ENCODE results near the gene OLA1. TPM values are rescaled to one million over a fixed set of nuclear protein-coding genes. Genes with fewer than 3 reads are reported as not detected.

Gene OLA1
- total RNA-seq, 1 donor from 2014 or later = 157 TPM

- no peak for DNase-seq (ENCODE audit: low read depth)
- TF ChIP-seq CTCF (IDR thresholded peaks at IDR 0.05; ENCODE audit: insufficient read depth, low read length, poor library complexity, severe bottlenecking) = no peak
Observed at GRCh38 chr2:174112073-174112472, 136.3 kb downstream of the OLA1 start.

GRCh38 chr2:174108579-174108978 is 139.8 kb downstream of the OLA1 start:
- no peak for TF ChIP-seq CTCF (IDR thresholded peaks at IDR 0.05; ENCODE audit: insufficient read depth, low read length, poor library complexity, severe bottlenecking)
- no peaks in the 10 kb centered on the region for H3K27me3 ChIP-seq (ENCODE audit: control insufficient read depth, insufficient read depth, low read length)
- H3K36me3 ChIP-seq (ENCODE audit: control insufficient read depth, insufficient read depth, low read length) = no peaks in the 10 kb centered on the region
- H3K4me3 ChIP-seq (ENCODE audit: low read depth, low read length) = no peak overlapping the region
- no peak for DNase-seq (ENCODE audit: low read depth)

More at GRCh38 chr2:174112073-174112472, 136.3 kb downstream of the OLA1 start:
- Histone ChIP-seq H3K36me3 (ENCODE audit: control insufficient read depth, insufficient read depth, low read length) (no peaks in the 10 kb centered on the region), H3K27me3 (ENCODE audit: control insufficient read depth, insufficient read depth, low read length) (no peaks in the 10 kb centered on the region), H3K4me3 (ENCODE audit: low read depth, low read length) (no peak overlapping the region)

- TF ChIP-seq CTCF (IDR thresholded peaks at IDR 0.05; ENCODE audit: insufficient read depth, low read length, poor library complexity, severe bottlenecking) = no peak
- H3K27me3 ChIP-seq (ENCODE audit: control insufficient read depth, insufficient read depth, low read length) = no peaks in the 10 kb centered on the region
- no peak overlapping the region for H3K4me3 ChIP-seq (ENCODE audit: low read depth, low read length)
- no peaks in the 10 kb centered on the region for H3K36me3 ChIP-seq (ENCODE audit: control insufficient read depth, insufficient read depth, low read length)
- no peak for DNase-seq (ENCODE audit: low read depth)
Observed at GRCh38 chr2:174106736-174107135, 141.6 kb downstream of the OLA1 start.

- DNase-seq (ENCODE audit: low read depth) = no peak
- no peak overlapping the region for H3K4me3 ChIP-seq (ENCODE audit: low read depth, low read length)
- H3K36me3 ChIP-seq (ENCODE audit: control insufficient read depth, insufficient read depth, low read length) = no peaks in the 10 kb centered on the region
- no peaks in the 10 kb centered on the region for H3K27me3 ChIP-seq (ENCODE audit: control insufficient read depth, insufficient read depth, low read length)
- no peak for TF ChIP-seq CTCF (IDR thresholded peaks at IDR 0.05; ENCODE audit: insufficient read depth, low read length, poor library complexity, severe bottlenecking)
Observed at GRCh38 chr2:174094542-174094941, 153.8 kb downstream of the OLA1 start.

- TF ChIP-seq CTCF (IDR thresholded peaks at IDR 0.05; ENCODE audit: insufficient read depth, low read length, poor library complexity, severe bottlenecking) = no peak
Observed at GRCh38 chr2:174090476-174090875, 157.9 kb downstream of the OLA1 start.

GRCh38 chr2:174088706-174089460 is 159.4 kb downstream of the OLA1 start:
- TF ChIP-seq CTCF (IDR thresholded peaks at IDR 0.05; ENCODE audit: insufficient read depth, low read length, poor library complexity, severe bottlenecking) = no peak
- H3K27me3 ChIP-seq (ENCODE audit: control insufficient read depth, insufficient read depth, low read length) = no peaks in the 10 kb centered on the region

More at GRCh38 chr2:174090476-174090875, 157.9 kb downstream of the OLA1 start:
- H3K4me3 ChIP-seq (ENCODE audit: low read depth, low read length) = no peak overlapping the region
- no peak for DNase-seq (ENCODE audit: low read depth)
- no peaks in the 10 kb centered on the region for H3K36me3 ChIP-seq (ENCODE audit: control insufficient read depth, insufficient read depth, low read length)
- H3K27me3 ChIP-seq (ENCODE audit: control insufficient read depth, insufficient read depth, low read length) = no peaks in the 10 kb centered on the region

More at GRCh38 chr2:174088706-174089460, 159.4 kb downstream of the OLA1 start:
- Histone ChIP-seq H3K36me3 (ENCODE audit: control insufficient read depth, insufficient read depth, low read length) (no peaks in the 10 kb centered on the region), H3K4me3 (ENCODE audit: low read depth, low read length) (no peak overlapping the region)
- DNase-seq (ENCODE audit: low read depth) = no peak

All from kidney epithelial cell (primary cell).